RWPE1 (cell line): ENCODE data around the gene OGDH.

ENCODE experiments used
- CTCF ChIA-PET: fragments of 350-600 bp; sonication (Branson Sonifier 250); formaldehyde crosslinking; extraction: SDS; loops from one replicate; lab custom pipeline; 2021; lab: Yijun Ruan, JAX
- POLR2A ChIA-PET: fragments of 400-600 bp; formaldehyde crosslinking; extraction: SDS; loops from one replicate; lab custom pipeline; 2020; ENCODE audit warnings: antibody characterized with exemption; ENCODE audit not compliant: low non-redundant PET; lab: Yijun Ruan, JAX
- DNase-seq: peaks from one replicate; pipeline ENCODE4 v3.0.0; 2012; ENCODE audit warnings: low spot score
- H3K27ac ChIP-seq: fragments of 450-650 bp; 2 replicates; pipeline ENCODE4 v1.5.1; 2017
- CTCF ChIP-seq: fragments of 450-650 bp; conservative IDR thresholded peaks from 2 replicates; pipeline ENCODE4 v1.5.1; 2017; ENCODE audit warnings: low read depth, mild to moderate bottlenecking

The OGDH gene

GRCh38 chr7:44563171-44563679 is 43.2 kb upstream of the OGDH start:
- ChIA-PET POLR2A (no interaction called here), CTCF (no interaction called here)
- no peak for DNase-seq
- H3K27ac ChIP-seq = peak overlapping the region; percentile 63
- TF ChIP-seq CTCF = no peak

GRCh38 chr7:44564606-44565005 is 41.8 kb upstream of the OGDH start:
- ChIA-PET POLR2A (interaction anchor here (0.9 kb wide), 1 partner anchor 9 kb away, joined by 3 read pairs; the partner anchor contains the start of gene DDX56), CTCF (interaction anchor here (0.6 to 2.7 kb wide), 8 partner anchors 12 to 350 kb away, joined by 3 to 17 read pairs (median 6); partner anchors contain the start of gene NUDCD3)
- no peak for DNase-seq
- H3K27ac ChIP-seq = peak overlapping the region; percentile 63
- TF ChIP-seq CTCF = no peak

- CTCF ChIA-PET = interaction anchor here (0.5 to 2.7 kb wide), 20 partner anchors 9 to 494 kb away, joined by 3 to 17 read pairs (median 4); partner anchors contain the start of genes DDX56 and NUDCD3
- DNase-seq = peak; percentile 61
- POLR2A ChIA-PET = interaction anchor here (0.5 to 0.9 kb wide), 3 partner anchors 8 to 540 kb away, joined by 3 read pairs; partner anchors contain the start of gene DDX56
- H3K27ac ChIP-seq = peak overlapping the region; percentile 63
- peak; percentile 99 for TF ChIP-seq CTCF
Observed at GRCh38 chr7:44565097-44565794, 41.2 kb upstream of the OGDH start.

GRCh38 chr7:44565795-44566559 is 40.5 kb upstream of the OGDH start:
- H3K27ac ChIP-seq = peak overlapping the region; percentile 63
- ChIA-PET POLR2A (interaction anchor here (0.5 to 0.9 kb wide), 3 partner anchors 8 to 541 kb away, joined by 3 read pairs; partner anchors contain the start of gene DDX56), CTCF (interaction anchor here (0.5 to 2.7 kb wide), 18 partner anchors 8 to 495 kb away, joined by 3 to 17 read pairs (median 4); partner anchors contain the start of genes DDX56 and NUDCD3)
- TF ChIP-seq CTCF = peak; percentile 52
- DNase-seq = no peak

GRCh38 chr7:44566680-44567079 is 39.7 kb upstream of the OGDH start:
- H3K27ac ChIP-seq = peak overlapping the region; percentile 63
- POLR2A ChIA-PET = no interaction called here
- CTCF ChIA-PET = interaction anchor here (0.5 to 2.7 kb wide), 6 partner anchors 12 to 450 kb away, joined by 3 to 17 read pairs (median 6); partner anchors contain the start of gene NUDCD3
- DNase-seq = no peak
- TF ChIP-seq CTCF = no peak

- no peak for TF ChIP-seq CTCF
- CTCF ChIA-PET = interaction anchor here (0.5 kb wide), 1 partner anchor 486 kb away, joined by 3 read pairs; no protein-coding TSS in a partner anchor
- DNase-seq = no peak
- H3K27ac ChIP-seq = peak overlapping the region; percentile 63
- POLR2A ChIA-PET = no interaction called here
Observed at GRCh38 chr7:44567884-44568283, 38.5 kb upstream of the OGDH start.
